Parathyroid adenoma (tissue), 2 donors: ENCODE data around the gene CADPS2.

ENCODE experiments used
- H2AFZ ChIP-seq: fragments of 300-600 bp; sonication (generic); one replicate; pipeline ENCODE4 v1.7.0; 2017; ENCODE audit warnings: antibody characterized with exemption, mild to moderate bottlenecking
- H3K27ac ChIP-seq: fragments of 300-600 bp; sonication (generic); one replicate; pipeline ENCODE4 v1.7.0; 2017
- H3K27me3 ChIP-seq: fragments of 300-600 bp; sonication (generic); one replicate; pipeline ENCODE4 v1.7.0; 2017; ENCODE audit warnings: low read length; ENCODE audit not compliant: control insufficient read depth, insufficient read depth
- H3K36me3 ChIP-seq: fragments of 300-600 bp; sonication (generic); one replicate; pipeline ENCODE4 v1.7.0; 2017; ENCODE audit warnings: low read length; ENCODE audit not compliant: control insufficient read depth, insufficient read depth
- H3K4me1 ChIP-seq: fragments of 300-600 bp; sonication (generic); one replicate; pipeline ENCODE4 v1.7.0; 2017; ENCODE audit warnings: control low read depth
- H3K4me2 ChIP-seq: fragments of 300-600 bp; sonication (generic); one replicate; pipeline ENCODE4 v1.7.0; 2017; ENCODE audit warnings: low read length
- H3K4me3 ChIP-seq: fragments of 300-600 bp; sonication (generic); one replicate; pipeline ENCODE4 v1.7.0; 2017; ENCODE audit warnings: low read depth, low read length
- H3K79me2 ChIP-seq: fragments of 300-600 bp; sonication (generic); one replicate; pipeline ENCODE4 v1.7.0; 2017; ENCODE audit warnings: control low read depth
- H3K9ac ChIP-seq: fragments of 300-600 bp; sonication (generic); one replicate; pipeline ENCODE4 v1.7.0; 2017; ENCODE audit warnings: mild to moderate bottlenecking
- H3K9me3 ChIP-seq: fragments of 300-600 bp; sonication (generic); one replicate; pipeline ENCODE4 v1.7.0; 2017; ENCODE audit warnings: low read length; ENCODE audit not compliant: control insufficient read depth
- TF ChIP-seq, protein P1 (sequence below): fragments of 300-600 bp; sonication (generic); IDR thresholded peaks from one replicate; pipeline ENCODE4 v1.7.0; 2017; ENCODE audit warnings: antibody characterized with exemption, mild to moderate bottlenecking
- donor health status: primary hyperparathyroidism.

CADPS2 gene

DNA sequence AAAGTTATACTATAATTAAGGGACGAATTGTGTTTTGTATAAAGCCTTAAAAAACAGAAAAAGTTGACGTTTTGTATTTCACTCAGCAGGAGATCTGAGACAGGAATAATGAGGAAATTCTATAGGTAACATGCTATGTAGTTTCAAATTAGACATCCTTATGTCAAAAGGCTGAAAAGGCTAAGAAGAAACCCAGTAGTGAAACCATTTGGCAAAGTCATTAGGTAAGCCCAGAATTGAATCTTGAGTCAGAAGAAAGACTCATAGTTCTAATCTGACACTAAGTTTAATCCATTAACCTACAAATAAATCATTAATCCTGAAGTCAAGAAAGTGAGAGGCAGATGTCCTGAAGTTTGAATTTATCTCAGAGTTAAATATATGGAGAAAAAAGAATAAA lies 266.6 kb downstream of the CADPS2 start:
- H3K4me1 ChIP-seq = no peaks in the 10 kb centered on the region
- H3K9me3 ChIP-seq = no peaks in the 10 kb centered on the region
- H3K36me3 ChIP-seq = no peaks in the 10 kb centered on the region
- no peaks in the 10 kb centered on the region for H3K79me2 ChIP-seq
- H3K4me2 ChIP-seq = no peak overlapping the region
- H3K4me3 ChIP-seq = no peak overlapping the region
- TF ChIP-seq, protein P1, sequence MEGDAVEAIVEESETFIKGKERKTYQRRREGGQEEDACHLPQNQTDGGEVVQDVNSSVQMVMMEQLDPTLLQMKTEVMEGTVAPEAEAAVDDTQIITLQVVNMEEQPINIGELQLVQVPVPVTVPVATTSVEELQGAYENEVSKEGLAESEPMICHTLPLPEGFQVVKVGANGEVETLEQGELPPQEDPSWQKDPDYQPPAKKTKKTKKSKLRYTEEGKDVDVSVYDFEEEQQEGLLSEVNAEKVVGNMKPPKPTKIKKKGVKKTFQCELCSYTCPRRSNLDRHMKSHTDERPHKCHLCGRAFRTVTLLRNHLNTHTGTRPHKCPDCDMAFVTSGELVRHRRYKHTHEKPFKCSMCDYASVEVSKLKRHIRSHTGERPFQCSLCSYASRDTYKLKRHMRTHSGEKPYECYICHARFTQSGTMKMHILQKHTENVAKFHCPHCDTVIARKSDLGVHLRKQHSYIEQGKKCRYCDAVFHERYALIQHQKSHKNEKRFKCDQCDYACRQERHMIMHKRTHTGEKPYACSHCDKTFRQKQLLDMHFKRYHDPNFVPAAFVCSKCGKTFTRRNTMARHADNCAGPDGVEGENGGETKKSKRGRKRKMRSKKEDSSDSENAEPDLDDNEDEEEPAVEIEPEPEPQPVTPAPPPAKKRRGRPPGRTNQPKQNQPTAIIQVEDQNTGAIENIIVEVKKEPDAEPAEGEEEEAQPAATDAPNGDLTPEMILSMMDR = no peak
- H3K27ac ChIP-seq = no peak overlapping the region
- H2AFZ ChIP-seq = no peak overlapping the region
- no peak overlapping the region for H3K9ac ChIP-seq
- no peaks in the 10 kb centered on the region for H3K27me3 ChIP-seq

DNA sequence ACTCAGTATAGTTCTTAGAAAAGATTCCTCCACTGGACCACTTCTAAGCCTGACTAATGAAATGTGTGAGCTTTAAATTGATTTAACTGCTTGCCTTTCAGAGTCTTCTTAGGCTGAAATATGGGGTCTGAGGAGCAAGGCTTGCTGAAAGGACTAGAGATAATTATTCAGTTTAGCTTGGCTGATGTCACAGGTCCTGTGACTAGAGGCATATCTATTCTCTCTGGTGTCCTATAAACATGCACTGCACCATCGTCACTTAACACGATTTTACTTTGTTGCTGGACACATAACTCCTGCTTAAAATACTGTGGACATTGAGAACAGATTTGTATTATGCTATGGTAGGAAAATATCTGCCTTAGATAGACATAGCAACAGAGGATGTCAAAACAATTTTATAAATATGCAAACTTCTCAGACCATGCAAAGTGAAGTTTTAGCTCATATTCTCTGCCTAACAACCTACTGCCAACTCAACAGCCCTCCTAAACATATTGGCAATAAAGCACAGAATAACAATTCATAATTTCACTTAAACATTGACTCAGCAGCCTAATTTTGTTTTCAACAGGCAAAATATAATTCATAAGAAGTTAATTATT lies 267.6 kb downstream of the CADPS2 start:
- no peak overlapping the region for H3K9ac ChIP-seq

DNA sequence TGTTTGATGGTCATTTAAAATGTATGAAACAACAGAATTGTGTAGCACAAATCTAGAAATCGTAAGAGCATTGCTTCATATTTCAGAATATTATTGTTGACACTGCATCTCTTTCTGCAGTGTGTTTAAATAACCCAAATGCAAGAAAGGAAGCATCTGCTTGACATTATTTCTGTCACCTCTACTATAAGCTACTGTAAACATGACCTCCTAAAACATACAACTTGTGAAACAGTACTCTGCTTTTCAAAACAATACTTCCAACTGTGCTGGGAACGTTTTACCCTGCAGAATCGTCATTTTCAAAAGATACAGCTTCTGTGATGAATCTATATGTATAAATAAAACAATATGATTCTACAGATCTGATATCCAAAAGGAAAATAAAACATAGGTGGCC lies 269.3 kb downstream of the CADPS2 start:
- Histone ChIP-seq H3K9ac (no peak overlapping the region), H3K4me2 (no peak overlapping the region), H3K4me3 (no peak overlapping the region), H3K9me3 (no peaks in the 10 kb centered on the region), H3K4me1 (no peaks in the 10 kb centered on the region), H2AFZ (no peak overlapping the region), H3K27me3 (no peaks in the 10 kb centered on the region), H3K27ac (no peak overlapping the region), H3K79me2 (no peaks in the 10 kb centered on the region), H3K36me3 (no peaks in the 10 kb centered on the region)
- TF ChIP-seq, protein P1 = no peak

More for the DNA sequence above, 267.6 kb downstream of the CADPS2 start:
- Histone ChIP-seq H2AFZ (no peak overlapping the region), H3K4me1 (no peaks in the 10 kb centered on the region), H3K4me2 (no peak overlapping the region), H3K79me2 (no peaks in the 10 kb centered on the region), H3K27ac (no peak overlapping the region), H3K27me3 (no peaks in the 10 kb centered on the region), H3K4me3 (no peak overlapping the region), H3K9me3 (no peaks in the 10 kb centered on the region), H3K36me3 (no peaks in the 10 kb centered on the region)
- TF ChIP-seq, protein P1 = no peak

DNA sequence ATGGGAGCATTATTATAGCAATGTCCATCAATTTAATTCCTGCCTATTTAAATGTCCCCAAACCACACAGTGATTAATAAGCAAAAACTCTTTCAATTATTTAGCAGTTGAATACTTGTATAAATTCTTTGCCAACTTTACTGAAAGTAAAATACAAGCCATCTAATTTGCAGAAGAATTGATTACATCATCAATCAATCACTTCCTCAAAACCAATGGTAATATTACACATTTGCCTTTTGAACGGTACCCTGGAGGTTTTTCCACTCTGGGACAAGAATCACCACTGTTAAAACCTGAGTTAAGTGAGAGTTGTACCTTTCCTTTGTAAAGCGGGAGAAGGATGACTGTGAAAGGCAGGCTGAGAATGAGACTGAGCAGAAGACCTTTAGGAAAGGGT lies 280.3 kb downstream of the CADPS2 start:
- Histone ChIP-seq H3K4me2 (no peak overlapping the region), H3K9ac (no peak overlapping the region), H3K4me1 (no peaks in the 10 kb centered on the region), H2AFZ (no peak overlapping the region), H3K79me2 (no peaks in the 10 kb centered on the region), H3K36me3 (no peaks in the 10 kb centered on the region), H3K9me3 (no peaks in the 10 kb centered on the region), H3K27ac (no peak overlapping the region), H3K4me3 (no peak overlapping the region), H3K27me3 (no peaks in the 10 kb centered on the region)
- TF ChIP-seq, protein P1 = no peak

DNA sequence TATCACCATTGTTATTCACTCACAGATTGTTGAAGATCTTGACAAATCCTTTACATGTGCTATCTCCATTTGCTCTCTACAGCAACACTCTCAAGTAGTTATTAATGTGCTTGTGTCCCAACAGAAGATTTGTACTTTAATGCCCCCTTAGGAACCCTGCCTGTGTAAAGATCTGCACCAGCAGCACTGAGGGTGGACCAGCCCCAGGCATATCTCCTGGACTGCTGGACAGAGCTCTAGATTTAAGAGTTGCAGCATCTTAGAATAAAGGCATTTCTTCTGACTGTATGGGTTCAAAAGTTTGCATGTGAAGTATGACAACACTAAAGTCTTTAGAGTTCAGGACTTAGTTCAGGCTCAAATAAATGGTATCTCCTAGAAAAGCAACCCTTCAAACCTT lies 282.0 kb downstream of the CADPS2 start:
- Histone ChIP-seq H3K9me3 (no peaks in the 10 kb centered on the region), H3K27me3 (no peaks in the 10 kb centered on the region)
- TF ChIP-seq, protein P1 = no peak

More for the DNA sequence above, 282.0 kb downstream of the CADPS2 start:
- Histone ChIP-seq H3K27ac (no peak overlapping the region), H3K4me2 (no peak overlapping the region), H3K36me3 (no peaks in the 10 kb centered on the region), H3K79me2 (no peaks in the 10 kb centered on the region), H3K9ac (no peak overlapping the region), H2AFZ (no peak overlapping the region), H3K4me3 (no peak overlapping the region), H3K4me1 (no peaks in the 10 kb centered on the region)
